ENCODE results near the gene RUNX1.

Gene RUNX1

DNA sequence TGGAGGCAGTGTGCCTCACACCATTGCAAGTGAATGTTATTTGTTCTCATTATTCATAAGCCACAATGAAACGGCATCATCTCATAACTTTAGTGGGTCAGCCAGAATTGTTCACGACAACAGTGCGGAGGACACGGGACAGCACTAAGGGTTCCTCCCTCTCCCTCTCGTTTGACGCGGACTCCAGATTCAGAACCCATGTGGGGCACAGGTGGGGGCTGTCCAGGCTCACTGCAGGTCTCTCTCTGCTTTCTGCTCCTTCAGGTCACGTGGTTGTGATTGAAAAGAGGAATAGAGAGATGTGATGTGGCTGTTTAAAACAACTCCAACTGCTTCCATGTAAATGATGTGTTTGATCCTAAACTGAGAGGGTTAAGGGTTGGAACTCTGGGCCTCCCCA is 13.5 kb downstream of the RUNX1 start:
- no peak for DNase-seq

DNA sequence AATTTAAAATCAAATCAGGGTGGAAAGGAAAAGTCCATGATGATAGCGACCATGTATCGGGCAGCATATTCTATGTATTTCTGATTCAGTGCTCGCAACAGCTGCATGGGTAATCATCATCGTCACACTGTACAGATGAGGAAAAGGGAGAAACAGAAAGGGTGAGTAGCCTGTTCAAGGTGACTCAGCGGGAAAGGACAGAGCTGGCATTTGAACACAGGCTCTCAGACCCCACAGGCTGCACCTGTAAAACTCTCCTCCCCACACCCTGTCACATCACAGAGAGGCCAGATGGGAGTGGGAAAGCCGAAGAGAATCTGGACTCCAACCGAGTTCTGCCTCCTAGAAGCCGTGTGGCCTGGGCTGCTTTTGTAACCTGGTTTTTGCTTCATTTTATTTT is 14.0 kb downstream of the RUNX1 start:
- DNase-seq, result no peak

DNA sequence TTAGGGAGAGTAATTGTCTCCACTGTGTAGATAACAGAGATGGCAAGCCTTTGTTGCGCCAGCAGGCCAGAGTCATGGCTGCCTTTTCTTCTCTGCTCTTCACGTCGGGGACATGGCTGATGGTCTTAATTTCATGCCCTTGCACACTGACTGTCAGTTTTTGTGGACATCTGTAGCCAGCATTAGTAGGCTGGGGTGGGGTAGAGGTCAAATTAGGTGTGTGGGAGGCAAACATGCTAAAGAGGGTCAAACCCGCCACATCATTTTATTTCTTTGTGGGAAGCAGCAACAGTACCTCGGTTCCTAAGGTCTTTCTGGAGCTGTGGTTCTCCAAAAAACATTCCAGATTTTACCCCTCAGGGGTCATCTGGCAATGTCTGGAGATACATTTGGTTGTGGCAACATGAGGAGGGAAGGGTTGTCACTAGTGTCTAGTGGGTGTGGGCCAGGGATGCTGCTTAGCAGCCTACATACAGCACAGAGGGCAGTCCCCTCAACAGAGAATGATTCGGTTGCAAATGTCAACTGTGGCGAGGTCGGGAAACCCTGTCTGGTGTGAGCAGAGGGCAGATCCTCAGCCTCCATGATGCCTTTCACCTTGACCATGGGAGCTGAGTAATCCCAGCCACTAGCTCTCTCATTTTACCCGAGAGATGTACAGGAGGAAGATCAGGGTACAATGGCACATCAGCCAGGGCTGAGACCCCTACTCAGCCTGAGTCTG is 14.7 kb downstream of the RUNX1 start:
- DNase-seq, result no peak

DNA sequence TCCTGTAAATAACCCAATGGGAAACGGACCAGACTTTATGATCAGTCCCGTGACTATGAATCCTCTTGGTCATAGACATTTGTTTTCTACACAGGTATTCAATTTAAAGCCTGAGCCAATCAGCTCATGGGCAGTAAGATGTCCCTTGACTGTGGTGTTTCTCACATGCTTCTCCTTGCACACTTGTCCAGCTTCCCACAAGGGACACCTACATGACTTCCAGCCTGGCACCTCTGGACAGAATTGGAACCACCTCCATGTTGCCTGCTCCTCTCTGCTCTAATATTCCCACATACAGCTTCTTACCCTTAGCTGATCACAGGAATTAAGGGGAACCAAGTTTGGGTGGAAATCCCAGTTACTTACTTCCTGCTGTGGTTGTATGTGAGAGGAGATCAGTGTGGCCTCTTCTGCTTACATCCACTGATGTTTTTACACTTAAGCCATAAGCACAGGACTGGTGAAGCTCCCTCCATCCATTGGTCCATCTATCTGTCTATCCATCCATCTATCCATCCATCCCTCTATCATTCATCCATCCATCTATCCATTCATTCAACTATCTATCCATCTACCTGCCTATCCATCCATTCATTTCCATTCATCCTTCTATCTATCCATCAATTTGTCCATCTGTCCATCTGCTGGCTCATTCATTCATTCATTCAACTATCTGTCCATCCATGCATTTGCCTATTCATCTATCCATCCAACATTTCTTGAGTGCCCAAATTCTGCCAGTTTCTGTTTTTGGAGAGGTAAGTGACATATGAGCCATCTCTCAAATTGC is 16.4 kb downstream of the RUNX1 start:
- no peak for DNase-seq

DNA sequence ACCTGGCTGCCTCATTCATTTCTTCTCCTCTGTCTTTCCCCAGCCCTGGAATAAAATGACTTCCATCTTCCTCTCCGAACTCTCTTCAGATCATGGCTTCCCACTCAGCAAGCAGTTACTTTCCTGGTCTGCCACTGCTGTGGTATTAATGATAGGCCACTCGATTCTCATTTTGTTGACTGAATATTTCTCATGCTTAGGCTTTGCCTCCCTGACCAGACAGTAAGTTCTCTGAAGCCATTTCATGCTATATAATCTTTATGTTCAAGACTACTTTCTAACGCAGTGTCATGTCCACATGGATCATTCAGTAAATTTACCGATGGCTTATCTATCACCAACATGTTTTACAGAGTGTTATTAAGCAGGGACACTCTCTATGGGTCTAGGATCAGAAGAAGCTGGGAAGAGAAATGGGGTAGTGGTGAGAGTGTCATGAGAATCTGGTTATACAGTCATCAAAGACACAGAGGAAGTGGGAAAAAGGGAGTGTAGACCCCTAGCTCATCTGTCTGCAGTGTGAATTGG is 20.6 kb downstream of the RUNX1 start:
- no peak for DNase-seq

DNA sequence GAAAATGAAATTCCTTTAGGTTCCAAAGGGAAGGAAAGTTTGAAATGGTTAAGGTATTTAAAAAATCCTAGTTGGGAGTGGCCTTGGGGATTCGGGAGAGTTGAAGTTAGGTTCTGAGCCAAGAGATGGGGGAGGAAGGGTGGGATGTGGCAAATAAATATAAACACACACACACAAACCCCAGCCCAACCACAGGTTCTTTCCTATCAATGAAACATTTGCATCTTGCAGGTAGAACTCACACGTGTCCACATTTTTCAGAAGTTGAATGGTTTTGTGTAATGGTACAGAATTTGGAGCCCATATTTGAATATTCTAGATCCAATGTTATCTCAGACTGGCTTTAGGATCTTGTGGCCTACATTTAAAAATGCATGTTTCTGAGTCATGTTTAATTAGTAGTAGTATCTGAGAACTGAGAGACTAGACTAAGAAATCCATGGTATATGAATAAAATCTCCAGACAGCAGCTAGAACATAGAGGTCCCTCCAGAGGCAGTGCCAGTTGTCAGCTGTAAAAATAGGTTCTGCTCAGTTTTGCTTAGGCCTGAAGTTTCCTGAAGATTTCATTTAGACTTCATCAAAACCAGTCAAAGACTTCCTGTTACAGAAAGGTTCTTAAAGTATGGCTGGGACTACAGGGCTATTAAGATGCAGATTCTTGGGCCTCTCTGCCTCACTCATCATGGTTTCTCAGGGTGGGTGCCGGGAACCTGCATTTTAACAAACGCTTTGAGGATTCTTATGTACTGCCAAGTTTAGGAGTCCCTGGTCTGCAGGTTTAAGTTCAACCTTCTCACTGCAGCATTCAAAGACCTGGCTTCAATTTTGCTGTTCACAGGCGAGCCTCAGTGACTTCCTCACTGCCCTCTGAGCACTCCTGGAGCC is 21.3 kb downstream of the RUNX1 start:
- DNase-seq, result no peak

DNA sequence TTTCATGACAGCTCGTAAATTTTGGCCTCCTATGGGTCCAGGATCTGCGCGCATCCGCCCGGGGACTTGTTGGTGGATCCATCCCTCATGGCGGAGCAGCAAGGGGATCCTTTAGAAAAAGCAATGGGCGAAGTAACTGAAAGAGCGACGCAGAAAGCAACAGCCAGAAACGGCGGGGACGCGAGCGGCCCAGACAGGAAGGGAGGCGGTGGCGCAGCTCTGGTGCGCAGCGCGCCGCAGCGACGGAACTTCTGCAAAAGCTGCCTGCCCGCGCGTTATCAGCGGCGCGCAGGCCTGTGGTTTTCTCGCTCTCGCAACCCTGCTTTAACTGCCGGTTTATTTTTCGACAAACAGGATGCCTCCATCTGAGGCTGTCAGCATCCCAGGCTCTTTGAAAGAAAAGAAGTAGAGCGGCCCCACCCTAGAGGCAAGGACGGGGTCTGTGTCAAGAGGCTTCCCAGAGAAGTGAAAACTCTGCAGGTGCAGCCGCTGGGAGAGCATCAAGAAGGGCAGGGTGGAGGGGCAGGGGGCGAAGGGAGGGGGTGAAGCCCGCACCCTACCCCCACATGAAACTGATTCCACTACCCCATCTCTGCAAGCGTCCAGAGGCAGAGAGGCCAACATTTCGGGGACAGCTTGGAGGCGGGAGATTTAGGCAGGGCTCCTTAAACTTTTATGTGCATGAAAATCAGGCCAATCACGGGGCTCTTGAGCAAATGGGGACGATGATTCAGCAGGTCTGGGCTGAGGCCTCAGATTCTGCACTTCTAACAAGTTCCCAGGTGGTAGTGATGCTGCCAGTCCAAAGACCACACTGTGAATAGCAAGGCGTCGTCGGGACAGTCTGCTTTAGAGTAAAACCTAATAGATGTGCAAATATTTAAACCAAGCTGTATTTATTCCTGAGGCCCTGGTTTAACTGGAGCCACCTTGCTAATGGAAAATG is 22.2 kb downstream of the RUNX1 start:
- DNase-seq, result peak; percentile 71 to 74

DNA sequence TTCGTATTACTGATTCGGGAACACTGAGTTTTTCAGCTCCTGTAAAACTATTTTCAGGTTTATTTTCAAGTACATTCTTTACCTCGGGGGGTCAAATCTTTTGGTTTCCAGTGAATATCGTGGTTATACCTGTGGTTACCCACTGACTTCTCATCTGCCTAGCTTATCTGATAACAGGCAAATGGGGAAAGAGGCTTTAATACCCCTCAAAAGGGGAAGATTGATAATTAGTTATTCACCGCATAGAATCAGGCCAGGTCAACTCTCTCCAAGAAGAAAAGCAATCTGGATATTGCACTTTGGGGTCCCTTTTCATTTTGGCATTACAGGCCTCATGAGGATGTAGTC is 23.0 kb downstream of the RUNX1 start:
- DNase-seq, result no peak

DNA sequence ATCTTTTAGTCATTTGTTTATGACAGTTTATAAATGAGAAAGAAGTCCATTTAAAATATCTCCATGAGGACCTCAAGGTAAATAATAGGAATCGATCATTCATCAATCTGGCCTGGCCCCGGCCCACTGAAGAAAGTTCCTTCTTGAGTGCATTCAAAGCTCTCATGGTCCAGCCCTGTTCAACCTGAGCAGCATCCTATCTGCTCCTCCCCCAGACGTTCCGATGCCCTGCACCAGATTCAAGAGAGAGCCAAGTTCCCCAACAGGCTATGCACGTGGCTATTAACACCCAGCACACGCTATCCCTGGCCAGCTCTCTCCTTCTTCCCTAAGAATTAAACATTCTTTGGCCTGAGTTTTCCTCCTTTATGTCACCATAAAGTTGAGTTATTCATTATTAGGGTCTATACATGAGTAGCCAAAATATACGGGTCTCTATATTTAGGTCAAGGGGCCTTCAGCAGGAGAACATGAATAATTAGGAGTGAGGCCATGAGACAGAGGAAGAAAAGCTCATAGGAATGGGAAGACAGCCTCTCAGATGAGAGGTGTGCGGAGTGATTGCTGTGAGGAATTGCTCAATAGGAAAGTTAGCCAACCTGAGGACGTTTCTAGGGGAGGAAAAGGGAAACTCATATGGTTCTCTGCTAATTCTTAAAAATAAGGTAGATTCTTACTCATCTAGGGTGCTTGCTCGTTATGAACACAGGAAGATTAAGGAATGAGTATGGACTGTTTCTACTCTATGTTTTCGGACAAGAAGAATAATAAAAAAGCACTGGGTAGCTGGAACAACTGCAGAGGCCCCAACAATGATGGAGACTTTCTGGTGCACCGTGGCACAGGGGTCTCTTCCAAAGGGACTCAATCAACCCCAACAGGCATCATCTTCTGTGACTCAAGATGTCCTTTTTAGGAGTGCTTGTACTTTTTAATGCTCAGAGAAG is 23.6 kb downstream of the RUNX1 start:
- no peak for DNase-seq

DNA sequence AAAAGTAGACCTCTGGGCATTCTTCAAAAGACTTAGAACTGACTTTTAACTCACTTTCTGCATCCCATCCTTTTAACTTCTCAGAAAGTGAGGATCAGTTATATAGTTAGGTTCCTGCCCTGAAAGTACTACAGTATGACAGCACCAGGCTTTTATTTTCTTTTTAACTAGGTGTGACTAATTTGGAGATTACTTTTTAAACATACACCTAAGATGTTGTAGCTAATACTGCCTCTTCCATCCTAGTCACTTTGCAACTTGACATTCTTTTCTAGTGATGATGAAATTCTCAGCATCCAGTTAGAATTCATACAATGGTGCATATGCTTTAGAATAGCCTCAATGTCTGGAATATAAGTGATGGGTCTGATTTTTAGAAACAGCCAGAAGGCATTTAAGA is 24.6 kb downstream of the RUNX1 start:
- DNase-seq, result no peak

DNA sequence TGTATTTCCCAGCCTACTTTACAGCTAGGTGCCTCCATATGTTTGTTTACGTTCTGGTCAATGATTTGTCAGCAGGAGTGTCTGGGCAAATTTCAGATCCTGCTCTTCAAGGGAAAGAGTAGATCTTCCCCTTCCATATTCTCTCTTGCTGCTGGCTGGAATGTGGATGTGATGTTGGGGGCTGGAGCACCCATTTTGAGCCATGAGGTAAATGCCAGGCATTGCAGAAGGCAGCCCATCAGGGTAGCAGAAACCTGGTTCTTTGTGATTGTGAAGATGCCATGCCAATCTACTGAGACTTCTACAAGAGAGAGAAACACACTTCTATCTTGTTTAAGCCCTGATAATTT is 25.1 kb downstream of the RUNX1 start:
- no peak for DNase-seq

DNA sequence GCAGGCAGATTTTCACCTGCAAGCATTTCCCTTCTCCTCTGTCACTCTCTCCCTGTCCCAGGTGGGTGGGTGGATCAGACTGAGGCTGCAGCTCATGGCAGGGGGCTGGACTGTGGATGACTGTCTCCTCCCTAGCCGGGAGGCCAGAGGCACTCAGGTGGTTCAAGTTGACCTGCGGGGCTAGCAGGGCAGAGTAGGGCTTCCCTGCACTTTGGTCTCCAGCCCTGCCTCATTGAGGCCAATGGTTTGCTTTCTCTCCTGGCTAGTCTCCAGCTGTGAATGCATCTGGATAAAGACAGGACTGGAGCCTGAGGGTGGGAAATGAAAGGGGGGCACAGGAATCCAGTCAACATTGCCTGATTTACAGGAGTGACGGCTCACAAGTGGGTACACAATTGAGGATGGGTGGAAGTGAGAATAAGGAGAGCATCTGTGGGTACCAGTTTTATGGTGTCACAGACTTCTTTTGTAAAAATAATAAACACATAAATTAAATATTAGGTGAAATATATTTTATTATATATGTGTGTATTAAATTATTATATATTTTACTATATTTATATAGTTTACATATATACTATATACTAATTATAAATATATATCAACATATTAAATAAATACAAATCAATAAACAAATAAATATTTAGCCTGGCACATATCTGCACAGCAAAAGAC is 25.6 kb downstream of the RUNX1 start:
- DNase-seq, result no peak

DNA sequence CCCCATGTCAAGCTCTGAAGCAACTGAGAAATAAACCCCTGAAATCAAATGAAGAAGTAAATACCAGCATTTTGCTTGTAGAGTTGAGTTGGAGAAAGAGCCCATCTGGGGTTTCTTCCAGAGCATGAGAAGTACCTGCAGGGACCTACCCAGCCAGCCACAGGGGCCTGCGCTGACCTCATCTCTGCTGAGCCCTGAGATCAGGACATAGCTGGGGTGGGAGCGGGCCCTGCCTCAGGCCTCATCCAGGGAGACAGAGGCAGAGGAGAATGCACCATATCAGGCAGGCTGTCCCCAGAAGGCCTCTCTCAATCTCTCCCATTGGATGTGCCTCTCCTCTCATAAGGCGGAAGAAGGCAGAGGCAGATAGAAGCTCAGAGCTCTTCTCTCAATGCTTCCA is 27.6 kb downstream of the RUNX1 start:
- no peak for DNase-seq

DNA sequence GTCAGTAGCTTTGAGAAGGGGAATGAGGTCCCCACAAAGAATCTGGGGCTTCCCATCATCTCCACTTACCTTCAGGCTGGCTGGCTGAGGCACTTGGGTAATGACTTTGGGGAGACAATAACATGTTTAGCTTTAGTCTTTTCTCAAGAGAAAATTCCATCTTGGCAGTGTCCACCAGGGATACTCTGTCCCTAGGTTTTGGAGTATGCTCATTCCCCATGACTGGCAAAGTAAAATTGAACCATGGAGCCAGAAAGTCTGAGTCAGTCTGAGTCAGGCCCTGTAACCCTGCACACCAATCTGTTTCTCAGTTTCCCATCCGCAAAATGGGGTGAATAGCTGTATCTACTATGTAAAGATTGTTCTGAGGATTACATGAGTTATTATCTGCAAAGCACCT is 28.2 kb downstream of the RUNX1 start:
- no peak for DNase-seq

DNA sequence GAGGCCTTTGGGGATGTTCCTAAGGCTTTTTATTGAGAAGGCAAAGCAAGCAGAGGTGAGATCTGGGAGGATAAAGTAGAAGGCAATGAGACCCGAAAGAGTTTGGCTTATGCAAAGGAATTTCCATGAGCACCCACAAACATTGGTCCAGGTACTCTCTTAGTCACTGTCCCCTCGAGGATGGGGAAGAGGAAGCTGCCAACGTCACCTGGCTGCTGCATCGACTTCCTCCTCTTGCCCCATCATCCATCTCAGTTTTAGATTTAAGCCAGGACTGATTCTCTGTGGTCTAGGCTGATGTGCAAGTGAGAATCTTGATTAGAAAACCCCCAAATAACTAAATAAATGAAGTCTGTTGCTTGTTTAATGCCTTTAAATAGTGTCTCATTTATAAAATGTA is 28.7 kb downstream of the RUNX1 start:
- peak; percentile 35 to 39 for DNase-seq

DNA sequence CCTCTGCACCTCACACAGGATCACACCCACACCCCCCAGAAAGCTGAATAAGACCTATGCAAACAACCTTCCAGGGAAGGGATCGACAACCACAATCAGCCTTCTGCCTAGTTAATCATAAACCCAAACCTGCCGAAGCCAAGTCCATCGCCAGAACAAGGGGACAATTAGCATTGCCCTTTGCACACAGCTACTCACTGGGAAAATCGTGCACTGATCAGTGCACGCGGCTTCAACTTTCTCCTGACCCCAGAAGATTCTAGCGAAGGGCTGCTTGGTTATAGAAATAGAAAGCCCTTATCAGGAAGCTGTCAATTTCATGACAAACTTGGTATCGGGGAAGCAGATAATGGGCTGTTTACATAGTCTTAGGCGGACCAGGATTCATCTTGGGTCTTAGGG is 29.5 kb downstream of the RUNX1 start:
- no peak for DNase-seq

DNA sequence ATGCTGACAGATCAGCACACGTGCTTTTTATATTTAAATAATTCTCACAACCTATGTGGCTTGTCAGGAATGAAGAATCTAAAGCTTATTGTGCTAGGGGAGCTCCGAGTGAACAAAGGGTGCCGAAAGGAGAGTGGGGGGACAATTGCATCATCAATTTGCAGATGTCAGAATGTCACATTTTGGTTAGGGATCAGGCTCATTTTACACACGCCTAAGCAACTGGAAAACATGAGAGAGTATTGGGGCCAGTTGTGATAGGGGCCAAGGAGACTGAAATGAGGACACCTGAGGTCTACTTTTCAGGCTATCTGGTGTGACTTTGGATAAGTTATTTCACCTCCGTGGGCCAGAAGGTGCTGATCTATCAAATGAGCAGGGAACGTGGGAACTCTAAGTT is 31.8 kb downstream of the RUNX1 start:
- no peak for DNase-seq

DNA sequence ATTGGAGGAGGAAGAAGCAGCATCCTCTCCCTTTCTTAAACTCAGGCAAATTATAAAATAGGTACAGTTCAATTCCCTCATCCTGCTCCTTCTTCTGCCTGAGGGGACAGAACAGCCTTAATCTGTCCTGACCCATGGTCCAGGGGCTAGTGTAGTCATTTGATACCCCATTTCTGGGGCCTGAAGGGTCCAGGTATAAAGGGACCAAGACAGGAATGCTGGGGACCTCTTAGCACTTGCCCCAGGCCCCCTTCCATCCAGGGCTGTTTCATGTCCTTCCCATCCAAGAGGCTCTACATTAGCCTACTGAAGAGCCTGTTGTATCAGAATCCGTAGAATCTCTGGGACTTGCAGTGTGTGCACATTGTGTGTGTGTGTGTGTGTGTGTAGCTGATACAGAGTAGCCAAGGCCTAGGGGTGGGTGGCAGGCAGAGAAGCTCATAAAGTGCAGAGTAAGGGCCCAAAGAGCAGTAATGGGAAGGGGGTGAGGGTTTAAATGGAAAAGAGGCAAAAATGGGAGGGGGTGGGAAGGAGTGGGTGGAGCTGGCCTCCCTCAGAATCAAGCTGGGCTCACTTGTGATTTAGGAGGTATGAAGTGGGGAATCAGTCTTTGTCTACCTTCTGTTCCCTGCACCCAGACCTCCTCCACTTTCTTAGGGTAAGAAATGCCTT is 32.4 kb downstream of the RUNX1 start:
- no peak for DNase-seq

DNA sequence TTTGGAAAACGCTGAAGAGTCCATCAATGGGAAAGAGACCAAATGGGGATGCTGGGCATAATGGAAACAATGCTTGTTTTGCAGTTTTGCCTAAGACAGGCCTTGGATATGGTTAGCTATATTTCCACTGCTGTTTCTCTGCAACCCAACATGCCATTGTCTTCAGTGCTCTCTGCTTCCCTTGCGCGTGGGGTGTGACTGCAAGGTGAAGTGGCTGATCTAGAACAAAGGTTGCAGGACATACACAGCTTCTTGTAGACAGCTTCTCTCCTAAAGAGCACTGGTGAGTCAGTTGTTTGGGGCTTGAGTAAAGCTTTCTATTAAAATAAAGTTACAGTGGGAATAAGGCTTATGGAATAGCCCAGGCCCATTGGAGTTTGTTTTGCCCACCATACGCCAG is 33.0 kb downstream of the RUNX1 start:
- DNase-seq, result no peak

DNA sequence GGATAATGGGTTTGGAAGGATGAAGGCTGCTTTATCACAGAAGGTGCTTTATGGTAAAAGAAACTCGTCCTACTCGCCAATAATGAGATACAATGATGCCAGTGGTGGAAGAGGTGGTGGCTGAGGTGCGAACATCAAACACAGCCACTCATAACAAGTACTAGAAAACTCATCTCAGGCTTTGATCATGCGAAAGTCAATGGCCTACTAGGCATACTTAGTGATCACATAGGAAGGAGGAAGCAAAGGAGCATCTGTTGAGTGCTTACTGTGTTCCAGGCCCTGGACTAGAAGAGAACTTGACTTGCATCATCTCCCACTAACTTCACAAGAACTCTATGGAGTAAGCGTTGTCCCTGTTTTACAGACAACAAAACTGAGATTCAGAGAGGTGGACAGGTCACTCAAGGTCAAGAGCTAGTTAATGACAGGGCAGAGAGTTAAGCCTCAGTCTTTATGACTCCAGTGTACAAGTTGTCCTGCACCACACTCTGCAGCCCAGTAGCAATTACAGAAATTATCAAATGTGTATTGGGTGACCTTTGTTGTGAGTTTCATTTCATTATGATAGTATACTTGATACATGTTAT is 33.6 kb downstream of the RUNX1 start:
- DNase-seq, result no peak

Data from activated CD4-positive, alpha-beta T cell treated with anti-CD3 and anti-CD28 coated beads, Interleukin-2, amount 50 U/mL, for 4 hours (primary cell).